Forelimb muscle (tissue), 1 donor: ENCODE measurements around the gene INPP5J. TPM values are rescaled to one million over a fixed set of nuclear protein-coding genes. Genes with fewer than 3 reads are reported as not detected.

Experiments
- DNase-seq: peaks from one replicate; pipeline ENCODE4 v3.0.0-alpha.2; 2013; ENCODE audit warnings: low read depth
- polyA plus RNA-seq: library from polyadenylated mRNA; unstranded; fragments of 120-200 nt; gene quantifications from one replicate; pipeline ENCODE4 v1.2.1, GENCODE V29; 2013; ENCODE audit not compliant: insufficient read length

The INPP5J gene
- polyA plus RNA-seq, 1 donor: 1.6 TPM

DNA sequence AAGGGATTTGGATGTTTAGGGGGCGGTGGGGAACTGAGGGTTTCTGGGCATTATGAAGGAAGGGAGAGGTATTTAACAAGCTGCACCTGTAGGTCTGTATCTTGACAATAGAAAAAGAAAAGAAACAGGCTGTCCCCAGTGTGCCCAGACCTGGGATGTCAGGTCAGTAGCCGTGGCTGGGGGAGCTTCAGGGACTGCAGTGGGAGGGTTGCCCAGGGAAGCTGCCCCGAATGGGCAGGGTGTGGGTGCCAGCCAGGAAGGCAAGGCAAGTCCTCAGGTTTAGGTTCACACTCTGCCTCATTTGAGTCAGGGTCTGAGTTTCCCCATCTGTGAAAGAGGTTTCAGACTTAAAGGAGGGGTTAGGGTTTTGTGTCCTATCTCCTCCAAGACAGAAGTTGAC lies 1.5 kb downstream of the INPP5J start:
- no peak for DNase-seq

DNA sequence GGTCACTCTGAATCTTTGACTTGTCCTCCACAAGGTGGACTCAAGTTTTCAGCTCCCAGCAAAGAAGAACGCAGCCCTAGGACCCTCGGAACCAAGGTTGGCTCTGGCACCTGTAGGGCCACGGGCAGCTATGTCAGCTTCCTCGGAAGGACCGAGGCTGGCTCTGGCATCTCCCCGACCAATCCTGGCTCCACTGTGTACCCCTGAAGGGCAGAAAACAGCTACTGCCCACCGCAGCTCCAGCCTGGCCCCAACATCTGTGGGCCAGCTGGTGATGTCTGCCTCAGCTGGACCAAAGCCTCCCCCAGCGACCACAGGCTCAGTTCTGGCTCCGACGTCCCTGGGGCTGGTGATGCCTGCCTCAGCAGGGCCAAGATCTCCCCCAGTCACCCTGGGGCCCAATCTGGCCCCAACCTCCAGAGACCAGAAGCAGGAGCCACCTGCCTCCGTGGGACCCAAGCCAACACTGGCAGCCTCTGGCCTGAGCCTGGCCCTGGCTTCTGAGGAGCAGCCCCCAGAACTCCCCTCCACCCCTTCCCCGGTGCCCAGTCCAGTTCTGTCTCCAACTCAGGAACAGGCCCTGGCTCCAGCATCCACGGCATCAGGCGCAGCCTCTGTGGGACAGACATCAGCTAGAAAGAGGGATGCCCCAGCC lies 2.2 kb downstream of the INPP5J start:
- DNase-seq: no peak

GRCh38 chr22:31125521-31126117 lies 2.9 kb downstream of the INPP5J start:
- no peak for DNase-seq

DNA sequence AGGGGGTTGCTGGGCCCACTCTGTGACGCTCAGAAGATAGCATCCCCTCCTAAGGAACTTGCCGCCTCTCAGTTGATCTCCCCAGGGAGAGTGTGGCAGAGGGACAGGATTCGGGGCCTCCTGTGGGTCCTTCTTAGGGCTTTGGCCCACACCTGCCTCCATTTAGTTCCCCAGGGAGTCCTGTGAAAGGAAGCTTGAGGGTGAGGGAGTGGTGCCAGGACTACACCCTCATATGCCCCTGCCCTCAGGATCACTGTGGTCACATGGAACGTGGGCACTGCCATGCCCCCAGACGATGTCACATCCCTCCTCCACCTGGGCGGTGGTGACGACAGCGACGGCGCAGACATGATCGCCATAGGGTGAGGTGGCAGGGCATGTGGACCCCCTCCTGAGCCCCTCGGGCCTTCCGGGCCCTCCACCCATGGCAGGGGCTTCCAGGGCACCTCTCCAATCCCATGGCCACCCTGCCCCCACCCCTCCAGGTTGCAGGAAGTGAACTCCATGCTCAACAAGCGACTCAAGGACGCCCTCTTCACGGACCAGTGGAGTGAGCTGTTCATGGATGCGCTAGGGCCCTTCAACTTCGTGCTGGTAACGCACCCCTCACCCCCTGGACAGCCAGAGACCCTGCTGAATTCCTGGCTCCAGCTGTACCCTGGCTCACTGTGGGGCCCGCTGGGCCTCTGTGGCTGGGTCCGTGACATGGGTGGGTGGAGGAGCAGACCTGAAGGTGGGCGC lies 3.5 kb downstream of the INPP5J start:
- DNase-seq: no peak

DNA sequence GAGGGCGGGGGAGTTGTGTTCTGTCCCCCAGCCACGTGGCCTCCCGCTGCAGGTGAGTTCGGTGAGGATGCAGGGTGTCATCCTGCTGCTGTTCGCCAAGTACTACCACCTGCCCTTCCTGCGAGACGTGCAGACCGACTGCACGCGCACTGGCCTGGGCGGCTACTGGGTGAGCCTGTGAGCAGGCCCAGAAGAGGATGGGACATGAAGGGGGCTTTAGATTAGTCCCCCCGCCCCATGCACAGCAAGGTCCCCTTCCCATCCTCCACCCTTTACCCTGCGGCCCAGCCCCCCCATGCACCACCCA lies 4.1 kb downstream of the INPP5J start:
- DNase-seq: no peak

- no peak for DNase-seq
These were observed 4.5 kb downstream of the INPP5J start for GRCh38 chr22:31127181-31127772.

DNA sequence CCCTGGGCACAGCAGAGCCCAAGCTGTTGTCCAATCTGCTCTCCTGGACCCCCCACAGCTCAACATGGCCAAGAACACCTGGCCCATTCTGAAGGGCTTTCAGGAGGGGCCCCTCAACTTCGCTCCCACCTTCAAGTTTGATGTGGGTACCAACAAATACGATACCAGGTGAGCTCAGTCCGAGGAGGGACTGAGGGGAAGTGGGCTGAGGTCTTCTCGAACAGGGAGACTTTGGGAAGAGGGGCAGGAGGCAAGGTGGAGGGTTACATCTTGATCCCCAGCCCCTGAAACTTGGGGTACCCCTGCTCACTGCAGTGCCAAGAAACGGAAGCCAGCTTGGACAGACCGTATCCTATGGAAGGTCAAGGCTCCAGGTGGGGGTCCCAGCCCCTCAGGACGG lies 5.4 kb downstream of the INPP5J start:
- no peak for DNase-seq

- no peak for DNase-seq
These were observed 8.1 kb downstream of the INPP5J start for GRCh38 chr22:31130873-31131272.

GRCh38 chr22:31133911-31134310 lies 11.1 kb downstream of the INPP5J start:
- no peak for DNase-seq

DNA sequence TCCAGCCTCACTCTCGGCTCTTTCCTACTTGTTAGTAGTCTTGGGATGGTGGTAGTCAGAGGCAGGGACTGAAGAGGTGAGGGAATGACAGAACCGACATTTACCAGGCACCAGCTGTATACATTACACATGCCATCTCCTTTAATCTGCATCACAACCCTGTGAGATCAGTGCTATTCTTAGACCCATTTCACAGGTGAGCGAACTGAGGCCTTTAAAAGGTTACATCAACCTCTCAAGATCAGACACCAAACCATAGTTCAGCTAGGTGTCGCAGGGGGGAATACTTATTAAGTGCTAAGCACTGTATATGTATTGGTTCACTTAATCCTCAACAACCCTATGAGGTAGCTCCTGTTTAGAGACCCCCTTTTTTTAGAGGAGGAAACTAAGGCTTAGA lies 11.9 kb downstream of the INPP5J start:
- no peak for DNase-seq

DNA sequence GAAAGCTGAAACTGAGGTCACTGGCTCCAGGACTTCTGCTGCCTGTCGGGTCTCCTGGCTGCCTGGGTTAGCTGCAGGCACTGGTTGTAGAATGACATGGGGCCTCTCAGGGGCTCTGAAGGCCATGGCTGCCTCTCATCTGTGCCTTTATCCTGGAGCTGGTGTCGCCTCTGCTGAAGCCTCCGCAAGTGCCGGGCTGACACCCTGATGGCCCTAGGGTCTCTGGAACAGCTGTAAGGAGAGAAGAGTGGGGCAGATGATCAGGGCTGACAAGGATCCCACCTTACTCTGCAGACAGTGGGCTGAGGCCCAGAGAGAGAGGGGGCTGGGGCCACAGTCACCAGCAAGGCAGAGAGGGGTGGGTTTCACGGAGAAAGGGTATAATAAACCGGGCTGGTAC lies 12.9 kb downstream of the INPP5J start:
- no peak for DNase-seq

DNA sequence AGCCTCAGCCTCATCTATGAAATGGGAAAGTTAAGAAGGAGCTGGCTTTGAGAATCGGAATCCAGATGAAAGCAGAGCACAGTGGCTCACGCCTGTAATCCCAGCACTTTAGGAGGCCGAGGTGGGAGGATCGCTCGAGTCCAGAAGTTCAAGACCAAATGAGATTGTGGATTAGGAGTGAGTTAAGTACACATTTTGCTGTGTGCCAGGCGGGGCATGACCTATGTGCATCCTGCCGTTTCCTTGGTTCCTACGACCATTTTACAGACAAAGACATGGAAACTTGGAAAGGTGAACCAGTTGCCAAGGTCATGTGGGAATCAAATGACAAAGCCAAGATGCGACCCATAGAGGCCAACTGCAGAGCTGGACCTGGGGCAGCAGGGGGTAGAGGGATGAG lies 13.4 kb downstream of the INPP5J start:
- DNase-seq: no peak

- no peak for DNase-seq
These were observed 13.9 kb downstream of the INPP5J start for GRCh38 chr22:31136711-31137110.

- DNase-seq: no peak
These were observed 15.0 kb downstream of the INPP5J start for GRCh38 chr22:31137721-31138120.

GRCh38 chr22:31138126-31138525 lies 15.4 kb downstream of the INPP5J start:
- no peak for DNase-seq

GRCh38 chr22:31139066-31139465 lies 16.3 kb downstream of the INPP5J start:
- DNase-seq: no peak

- no peak for DNase-seq
These were observed 17.3 kb downstream of the INPP5J start, which contains the start of gene PLA2G3 for GRCh38 chr22:31139866-31140716. PLA2G3 (minus strand) TSS chr22:31140508; CDS start chr22:31140354, 154 bp downstream.

GRCh38 chr22:31140746-31141145 lies 18.0 kb downstream of the INPP5J start:
- no peak for DNase-seq

- DNase-seq: no peak
These were observed 18.8 kb downstream of the INPP5J start for GRCh38 chr22:31141551-31141950.

DNA sequence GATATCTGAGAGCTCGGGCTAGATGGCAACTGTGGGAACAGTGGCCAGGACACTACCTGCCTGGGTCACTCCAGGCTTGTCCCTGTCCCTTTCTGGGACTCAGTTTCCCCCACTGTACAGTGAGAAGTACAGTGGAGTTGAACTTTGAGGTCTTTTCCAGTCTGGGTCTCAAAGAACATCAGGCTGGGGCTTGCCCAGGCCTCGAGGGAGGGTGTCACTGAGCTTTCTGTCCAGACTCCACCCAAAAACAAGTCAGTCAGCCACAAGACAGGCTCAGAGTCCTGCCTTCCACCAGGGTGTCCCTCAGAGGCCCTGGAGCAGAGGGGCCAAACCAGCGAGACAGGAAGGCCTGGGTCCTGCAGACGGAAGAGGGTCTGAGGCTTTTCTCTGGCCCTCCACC lies 19.5 kb downstream of the INPP5J start:
- no peak for DNase-seq

DNA sequence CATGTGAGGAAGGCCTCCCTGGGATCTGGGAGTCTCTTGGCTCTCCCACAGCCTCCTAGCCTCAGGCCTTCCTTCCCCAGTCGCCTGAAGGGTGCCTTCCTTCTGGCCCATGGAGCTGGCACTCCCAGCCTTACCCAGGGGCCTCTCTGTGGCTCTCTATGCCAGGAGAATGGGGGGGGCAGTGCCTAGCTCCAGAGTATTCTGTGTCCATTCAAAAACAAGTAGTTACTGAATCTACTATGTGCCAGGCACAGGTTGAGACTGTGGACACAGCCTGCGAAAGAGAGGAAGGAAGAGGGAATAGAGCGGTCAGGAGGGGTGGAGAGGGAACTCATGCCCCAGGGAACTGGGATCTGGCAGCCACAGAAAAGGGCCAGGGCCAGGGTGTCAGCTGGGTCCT lies 20.3 kb downstream of the INPP5J start:
- no peak for DNase-seq

- no peak for DNase-seq
These were observed 20.8 kb downstream of the INPP5J start for GRCh38 chr22:31143537-31143936.
